ENCODE data around the gene TES. TPM values are rescaled to one million over a fixed set of nuclear protein-coding genes. Genes with fewer than 3 reads are reported as not detected.
"Not testable (repeated sequence)": the region's sequence is repeated elsewhere in the genome, so short reads cannot be mapped to it uniquely, and the experiment has no call there.

Gene TES
- total RNA-seq, 1 donor from 2014 or later = 7.5 TPM

DNA sequence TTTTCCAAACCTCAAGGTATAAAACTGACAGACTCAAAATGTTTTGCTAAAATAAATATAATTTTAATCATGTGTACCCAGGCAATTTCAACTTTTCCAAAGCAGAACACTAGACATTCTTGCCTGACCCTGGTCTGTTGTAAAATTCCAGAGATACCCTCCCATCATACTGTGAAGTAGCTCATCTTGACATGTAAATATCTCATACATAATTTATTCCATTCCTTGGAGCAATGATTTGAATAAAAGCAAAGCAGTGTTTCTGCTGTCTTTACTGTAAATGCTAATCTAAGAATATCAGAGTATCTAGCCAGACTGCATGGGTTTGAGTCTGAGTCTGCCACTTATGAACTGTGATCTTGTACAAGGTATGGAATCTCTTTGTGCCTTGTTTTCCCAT is 68.9 kb downstream of the TES start:
- no peak for DNase-seq (ENCODE audit: low spot score)
- no peak for ATAC-seq

DNA sequence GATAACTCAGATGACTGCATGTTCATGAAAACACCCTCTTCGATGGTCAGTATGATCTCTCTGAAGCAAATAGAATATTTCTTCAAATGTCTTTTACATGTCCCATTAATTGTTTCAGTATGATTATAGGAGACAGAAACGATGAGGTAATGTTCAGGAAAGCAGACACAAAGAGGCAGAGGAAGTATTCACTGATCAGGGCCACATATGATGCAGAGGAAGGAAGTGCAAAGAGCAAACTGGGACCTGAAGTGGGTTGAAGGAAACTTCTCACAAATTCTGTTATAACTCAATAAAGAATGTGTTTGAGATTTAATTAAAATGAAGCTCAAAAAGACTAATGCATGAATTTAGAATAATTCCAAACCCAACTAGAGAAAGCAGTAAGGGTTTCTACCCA is 70.5 kb downstream of the TES start:
- ATAC-seq (no peak), DNase-seq (ENCODE audit: low spot score) (no peak)

DNA sequence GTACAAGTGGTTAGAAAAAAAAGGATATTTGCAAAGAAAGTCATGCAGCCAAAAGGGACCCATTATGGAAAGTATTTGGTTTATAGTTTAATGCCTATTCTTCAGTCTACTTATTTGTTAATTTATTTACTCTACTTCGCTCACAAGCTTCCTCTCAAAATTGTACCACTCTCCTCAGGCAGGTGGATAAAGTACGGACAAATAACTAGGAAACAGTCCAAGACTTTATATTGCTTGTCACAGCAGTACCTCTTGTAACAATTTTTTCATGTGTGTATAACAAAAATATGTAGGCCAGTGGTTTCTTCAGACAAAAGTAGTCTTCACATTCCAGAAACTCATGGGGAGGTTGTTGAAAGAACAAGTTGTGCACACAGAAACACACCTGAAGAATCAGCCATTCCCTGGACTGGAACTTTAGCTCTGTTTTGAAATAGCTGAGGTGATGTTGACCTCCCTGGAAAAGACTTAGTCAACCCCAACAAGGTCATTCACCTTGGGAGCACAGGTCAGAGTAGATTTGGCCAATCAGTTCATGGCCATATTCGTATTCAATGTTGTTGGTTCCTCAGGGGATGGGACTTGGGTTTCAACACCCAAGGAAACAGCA is 73.4 kb downstream of the TES start:
- DNase-seq (ENCODE audit: low spot score) (peak; percentile 51), ATAC-seq (peak; percentile 94)

DNA sequence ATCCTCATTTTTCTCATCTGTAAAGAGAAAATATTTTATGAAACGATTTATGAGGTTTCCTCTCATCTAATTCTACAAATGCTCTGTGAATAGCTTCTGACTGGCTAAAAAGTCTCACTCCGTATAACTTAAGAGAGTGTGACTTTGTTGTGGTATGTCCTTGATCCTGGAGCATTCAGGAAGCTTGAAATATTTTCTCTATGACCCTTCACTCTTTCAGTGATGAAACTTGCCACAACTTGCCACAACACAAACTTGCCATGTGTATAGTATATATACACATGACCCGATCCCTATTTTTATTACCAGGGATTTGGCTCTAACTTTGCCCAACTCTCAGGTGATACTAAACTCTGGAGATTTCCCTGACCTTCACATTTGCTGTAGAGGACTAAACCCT is 74.1 kb downstream of the TES start:
- no peak for ATAC-seq
- DNase-seq (ENCODE audit: low spot score) = no peak

DNA sequence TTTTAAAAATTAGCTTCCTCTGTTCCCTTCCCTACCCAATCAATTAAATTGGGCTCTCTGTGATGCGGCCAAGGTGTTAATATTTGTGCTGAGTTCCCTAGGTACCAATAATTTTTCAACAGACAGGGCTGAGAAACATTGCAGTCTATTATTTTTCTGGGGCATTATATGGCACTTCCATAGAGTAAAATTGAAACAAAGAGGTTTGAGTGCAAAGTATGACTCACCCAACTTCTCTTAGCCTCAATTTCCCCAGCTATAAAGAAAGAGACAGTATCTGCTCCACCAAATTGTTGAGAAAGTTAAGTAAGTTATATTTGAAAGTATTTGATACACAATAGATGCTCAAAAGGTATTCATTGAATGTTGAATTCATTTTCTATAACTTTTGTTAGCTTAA is 74.9 kb downstream of the TES start:
- ATAC-seq = no peak
- DNase-seq (ENCODE audit: low spot score) = no peak

DNA sequence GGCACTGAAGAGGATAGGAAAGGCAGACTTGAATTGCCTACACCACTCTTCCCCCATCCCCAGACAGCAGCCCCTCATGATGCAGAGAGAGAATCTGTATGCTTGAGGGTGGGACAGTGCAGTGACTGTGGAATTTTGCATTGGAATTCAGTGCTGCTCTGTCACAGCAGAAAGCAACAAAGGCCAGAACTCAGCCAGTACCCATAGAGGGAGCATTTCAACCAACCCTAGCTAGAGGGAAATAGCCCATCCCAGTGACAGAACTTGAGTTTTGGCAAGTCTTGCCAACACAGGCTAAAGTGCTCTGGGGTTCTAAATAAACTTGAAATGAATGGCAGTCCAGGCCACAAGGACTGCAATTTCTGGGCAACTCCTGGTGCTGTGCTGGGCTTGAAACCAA is 80.4 kb downstream of the TES start:
- ATAC-seq = peak; percentile 49
- no peak for DNase-seq (ENCODE audit: low spot score)

DNA sequence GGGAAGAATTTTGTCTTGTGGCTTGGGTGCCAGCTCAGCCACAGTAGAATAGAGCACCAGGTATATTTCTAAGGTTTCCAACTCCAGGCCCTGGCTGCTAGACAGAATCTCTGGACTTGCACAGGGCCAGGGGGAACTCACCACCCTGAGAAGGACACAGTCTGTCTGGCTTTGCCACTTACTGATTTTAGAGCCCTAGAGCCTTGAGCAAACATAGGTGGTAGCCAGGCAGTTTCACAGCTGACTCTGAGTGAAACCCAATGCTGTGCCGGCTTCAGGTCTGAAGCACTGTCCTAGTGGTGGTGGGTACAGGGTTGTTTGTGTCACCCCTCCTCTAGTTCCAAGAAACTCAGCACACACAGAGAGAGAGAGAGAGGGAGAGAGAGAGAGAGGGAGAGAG is 81.6 kb downstream of the TES start:
- ATAC-seq (no peak), DNase-seq (ENCODE audit: low spot score) (no peak)

DNA sequence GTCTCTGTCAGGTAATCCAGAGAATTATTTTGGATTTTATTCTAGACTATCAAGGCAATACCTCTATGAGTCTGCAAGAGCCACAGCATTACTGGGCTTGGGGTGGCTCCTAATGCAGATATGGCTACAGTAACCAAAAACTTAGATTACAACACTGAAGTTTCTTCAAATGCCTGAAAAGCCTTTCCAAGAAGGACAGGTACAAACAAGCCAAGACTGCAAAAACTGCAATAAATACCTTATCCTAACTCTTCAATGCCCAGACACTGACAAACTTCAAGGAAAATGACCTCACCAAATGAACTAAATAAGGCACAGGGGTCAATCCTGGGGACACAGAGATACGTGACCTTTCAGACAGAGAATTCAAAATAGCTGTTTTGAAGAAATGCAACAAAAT is 82.0 kb downstream of the TES start:
- ATAC-seq (no peak), DNase-seq (ENCODE audit: low spot score) (no peak)

DNA sequence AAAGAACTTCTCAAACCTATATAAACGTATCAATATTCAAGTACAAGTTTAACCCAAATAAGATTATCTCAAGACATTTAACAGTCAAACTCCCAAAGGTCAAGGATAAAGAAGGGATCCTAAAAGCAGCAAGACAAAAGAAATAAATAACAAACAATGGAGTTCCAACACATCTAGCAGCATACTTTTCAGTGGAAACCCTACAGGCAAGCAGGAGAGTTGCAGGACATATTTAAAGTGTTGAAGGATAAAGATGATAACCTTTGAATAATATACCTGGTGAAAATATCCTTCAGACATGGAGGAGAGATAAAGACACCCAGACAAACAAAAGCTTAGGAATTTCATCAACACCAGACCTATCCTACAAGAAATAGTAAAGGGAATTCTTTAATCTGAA is 82.8 kb downstream of the TES start:
- DNase-seq (ENCODE audit: low spot score) (no peak), ATAC-seq (no peak)

DNA sequence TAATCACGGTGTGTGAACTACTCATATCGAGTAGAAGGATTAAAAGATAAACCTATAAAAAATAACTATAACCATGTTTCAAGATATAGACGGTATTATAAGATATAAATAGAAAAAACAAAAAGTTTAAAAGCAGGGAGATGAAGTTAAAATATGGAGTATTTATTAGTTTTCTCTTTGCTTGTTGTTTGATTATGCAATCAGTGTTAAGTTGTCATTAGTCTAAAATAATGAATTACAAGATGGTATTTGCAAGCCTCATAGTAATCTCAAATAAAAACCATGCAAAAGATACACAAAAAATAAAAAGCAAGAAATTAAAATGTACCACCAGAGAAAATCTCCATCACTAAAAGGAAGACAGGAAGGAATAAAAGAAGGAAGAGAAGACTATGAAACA is 83.3 kb downstream of the TES start:
- DNase-seq (ENCODE audit: low spot score) (no peak), ATAC-seq (no peak)

DNA sequence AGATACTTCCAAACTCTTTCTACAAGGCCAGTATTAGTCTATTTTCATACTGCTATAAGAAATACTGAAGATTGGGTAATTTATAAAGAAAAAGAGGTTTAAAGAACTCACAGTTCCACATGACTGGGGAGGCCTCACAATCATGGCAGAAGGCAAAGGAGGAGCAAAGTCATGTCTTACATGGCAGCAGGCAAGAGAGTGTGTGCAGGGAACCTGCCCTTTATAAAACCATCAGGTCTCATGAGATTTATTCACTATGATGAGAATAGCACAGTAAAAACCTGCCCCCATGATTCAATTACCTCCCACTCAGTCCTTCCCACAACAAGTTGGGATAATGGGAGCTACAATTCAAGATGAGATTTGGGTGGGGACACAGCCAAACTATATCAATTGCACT is 85.6 kb downstream of the TES start:
- not testable (repeated sequence) for DNase-seq (ENCODE audit: low spot score); ATAC-seq

DNA sequence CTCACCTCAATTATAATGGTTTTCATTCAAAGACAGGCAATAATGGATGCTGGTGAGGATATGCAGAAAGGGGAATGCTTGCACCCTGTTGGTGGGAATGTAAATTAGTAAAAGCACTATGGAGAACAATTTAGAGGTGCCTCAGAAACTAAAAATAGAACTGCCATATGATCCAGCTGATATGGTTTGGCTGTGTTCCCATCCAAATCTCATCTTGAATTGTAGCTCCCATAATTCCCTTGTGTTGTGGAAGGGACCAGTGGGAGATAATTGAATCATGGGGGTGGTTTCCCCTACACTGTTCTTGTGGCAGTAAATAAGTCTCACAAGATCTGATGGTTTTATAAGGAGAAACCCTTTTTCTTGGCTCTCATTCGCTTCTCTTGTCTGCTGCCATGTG is 87.7 kb downstream of the TES start:
- ATAC-seq (no peak), DNase-seq (ENCODE audit: low spot score) (no peak)

DNA sequence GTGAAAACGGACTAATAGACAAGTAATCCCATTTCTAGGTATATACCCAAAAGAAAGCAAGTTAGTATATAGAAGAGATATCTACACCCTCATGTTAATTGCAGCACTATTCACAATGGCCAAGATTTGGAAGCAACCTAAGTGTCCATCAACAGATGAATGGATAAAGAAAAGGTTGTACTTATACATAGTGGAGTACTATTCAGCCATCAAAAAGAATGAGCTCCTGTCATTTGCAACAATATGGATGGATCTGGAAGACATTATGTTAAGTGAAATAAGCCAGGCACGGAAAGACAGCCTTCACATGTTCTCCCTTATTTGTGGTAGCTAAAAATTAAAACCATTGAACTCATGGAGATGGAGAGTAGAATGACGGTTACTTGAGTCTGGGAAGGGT is 88.2 kb downstream of the TES start:
- DNase-seq (ENCODE audit: low spot score) (no peak), ATAC-seq (no peak)

DNA sequence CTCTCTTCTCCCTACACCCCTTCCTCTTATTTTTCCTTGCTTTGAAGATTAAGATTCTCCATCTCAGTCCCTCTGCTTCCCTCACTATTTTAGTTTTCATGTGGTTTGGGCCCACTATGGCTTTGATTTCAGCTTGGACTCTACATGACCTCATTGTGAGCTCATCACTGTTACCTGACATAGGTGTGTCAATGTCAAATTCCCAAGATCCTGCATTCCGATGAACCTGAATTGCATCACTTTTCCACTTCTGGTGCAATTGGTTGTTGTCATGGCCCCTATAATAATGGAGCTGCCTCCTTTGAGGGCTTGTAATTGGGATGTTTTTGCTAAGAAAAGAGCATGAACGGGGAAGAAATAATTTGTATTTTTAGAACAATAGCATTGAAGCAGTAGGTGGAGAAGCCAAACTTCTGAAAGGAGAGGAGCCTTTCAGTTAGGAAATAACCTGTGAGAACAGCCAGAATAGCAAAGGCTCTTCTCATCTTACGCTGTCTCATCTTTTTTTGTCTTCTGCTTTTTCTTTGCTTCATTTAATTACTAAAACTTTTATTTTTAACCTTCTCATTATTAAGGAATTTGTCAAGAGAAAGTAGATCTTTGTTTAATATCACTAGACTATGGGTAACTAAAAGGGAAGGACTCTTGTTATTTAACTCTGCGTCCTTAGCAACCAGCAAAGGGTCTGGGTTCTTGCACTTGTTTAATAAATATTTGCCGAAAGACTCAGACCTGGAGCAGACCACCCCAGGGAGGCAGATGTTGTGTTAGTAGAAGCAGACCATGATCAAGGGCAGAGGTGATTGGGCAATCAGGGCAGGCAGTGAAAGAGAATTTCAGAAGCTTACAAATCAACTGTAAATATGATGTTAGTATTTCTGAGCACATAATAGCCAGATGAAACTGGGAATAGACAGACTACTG is 95.4 kb downstream of the TES start:
- ATAC-seq (no peak), DNase-seq (ENCODE audit: low spot score) (no peak)

DNA sequence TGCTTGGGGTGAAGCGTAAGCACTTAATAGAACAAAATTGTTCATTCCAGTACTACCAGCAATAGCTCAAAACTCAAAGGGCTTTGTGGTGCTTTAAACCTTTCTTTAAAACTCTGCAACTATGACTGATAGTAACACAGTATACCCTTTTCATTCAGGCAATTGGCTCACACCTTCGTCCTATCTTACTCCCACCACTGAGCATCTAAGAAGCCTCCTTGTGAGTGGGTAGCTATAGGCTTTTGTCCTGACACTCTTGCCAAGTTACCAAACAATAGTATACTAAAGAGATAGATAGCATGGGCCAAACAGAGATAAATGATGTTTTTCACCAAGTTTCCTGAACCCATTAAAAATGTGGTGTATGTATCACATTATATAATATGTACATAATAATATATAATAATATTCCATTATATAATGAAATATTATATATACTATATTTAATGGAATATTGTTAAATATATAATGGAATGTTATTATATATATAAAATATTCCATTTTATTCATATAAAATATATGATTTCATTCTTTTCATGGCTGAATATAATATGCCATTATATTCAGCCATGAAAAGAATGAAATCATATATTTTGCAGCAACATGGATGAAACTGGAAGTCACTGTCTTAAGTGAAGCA is 96.2 kb downstream of the TES start:
- DNase-seq (ENCODE audit: low spot score) (no peak), ATAC-seq (no peak)

DNA sequence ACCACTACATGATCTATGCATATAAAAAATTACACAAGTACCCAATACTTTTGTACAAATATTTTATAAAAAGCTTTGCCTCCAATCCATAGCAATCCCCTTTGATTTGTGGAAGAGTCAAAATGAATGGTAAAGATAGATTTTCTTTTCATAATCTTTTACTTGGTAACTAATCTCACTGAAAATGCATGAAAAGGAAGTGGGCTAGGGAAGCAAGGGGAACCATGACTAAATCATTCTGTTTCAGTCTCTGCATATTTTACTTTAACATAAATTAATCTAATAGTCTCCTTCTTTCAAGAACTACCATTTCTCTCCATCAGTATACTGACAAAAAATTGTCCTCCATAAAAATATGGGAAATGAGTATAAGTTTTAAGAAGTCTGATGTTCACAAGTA is 96.9 kb downstream of the TES start:
- DNase-seq (ENCODE audit: low spot score) = no peak
- no peak for ATAC-seq

Other genes starting within 250 kb of the TES start
- gene TFEC, start 179.8 kb upstream of the TES start, total RNA-seq = 0.81 TPM